ENCODE data around the gene KCNIP1.

- TF ChIP-seq POLR2A (IDR thresholded peaks at IDR 0.05) (no peak), CTCF (IDR thresholded peaks at IDR 0.05 in 8 of 11, conservative IDR thresholded peaks at IDR 0.05 in 3 of 11) (no peak), POLR2AphosphoS5 (IDR thresholded peaks at IDR 0.05) (no peak)
These were observed 256.3 kb downstream of the KCNIP1 start for GRCh38 chr5:170760113-170760512.
